ENCODE data around the gene LRRC10B.

Gene LRRC10B

GRCh38 chr11:61511383-61511782 is 2.8 kb downstream of the LRRC10B start:
- H3K27me3 Mint-ChIP-seq, result peaks cover 78% of the 10 kb centered on the region
- peaks cover 20% of the 10 kb centered on the region for H3K4me1 Mint-ChIP-seq
- no peaks in the 10 kb centered on the region for H3K9me3 Mint-ChIP-seq
- H3K27ac Mint-ChIP-seq, result peak overlapping the region in 1 of 2 donors; percentile 43
- ATAC-seq, result no peak
- no peak overlapping the region for H3K4me3 Mint-ChIP-seq
- DNase-seq, result no peak

DNA sequence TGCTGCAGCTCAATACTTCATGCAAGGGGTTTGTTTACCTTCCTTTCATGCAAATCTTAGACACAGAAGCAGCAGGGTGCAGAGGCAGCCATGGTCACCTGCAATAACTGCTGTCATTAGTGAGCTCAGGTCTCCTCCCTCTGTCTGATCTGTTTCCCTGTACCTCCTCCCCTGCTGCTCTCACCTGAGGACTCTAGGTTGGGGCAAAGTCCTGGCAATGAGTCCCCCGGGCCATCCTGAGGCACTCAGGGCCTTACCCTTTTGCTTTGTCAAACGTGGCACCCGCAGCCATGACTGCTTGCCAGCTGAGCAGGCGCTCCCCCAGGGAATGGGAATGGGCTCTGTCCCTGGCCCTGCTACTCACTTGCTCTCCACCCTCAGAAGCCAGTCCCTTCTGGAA is 3.9 kb downstream of the LRRC10B start:
- ATAC-seq (no peak), DNase-seq (no peak)
- Mint-ChIP-seq H3K9me3 (no peaks in the 10 kb centered on the region), H3K27ac (no peak overlapping the region), H3K4me3 (no peak overlapping the region), H3K27me3 (peaks cover 78% of the 10 kb centered on the region), H3K4me1 (peaks cover 30% of the 10 kb centered on the region)

DNA sequence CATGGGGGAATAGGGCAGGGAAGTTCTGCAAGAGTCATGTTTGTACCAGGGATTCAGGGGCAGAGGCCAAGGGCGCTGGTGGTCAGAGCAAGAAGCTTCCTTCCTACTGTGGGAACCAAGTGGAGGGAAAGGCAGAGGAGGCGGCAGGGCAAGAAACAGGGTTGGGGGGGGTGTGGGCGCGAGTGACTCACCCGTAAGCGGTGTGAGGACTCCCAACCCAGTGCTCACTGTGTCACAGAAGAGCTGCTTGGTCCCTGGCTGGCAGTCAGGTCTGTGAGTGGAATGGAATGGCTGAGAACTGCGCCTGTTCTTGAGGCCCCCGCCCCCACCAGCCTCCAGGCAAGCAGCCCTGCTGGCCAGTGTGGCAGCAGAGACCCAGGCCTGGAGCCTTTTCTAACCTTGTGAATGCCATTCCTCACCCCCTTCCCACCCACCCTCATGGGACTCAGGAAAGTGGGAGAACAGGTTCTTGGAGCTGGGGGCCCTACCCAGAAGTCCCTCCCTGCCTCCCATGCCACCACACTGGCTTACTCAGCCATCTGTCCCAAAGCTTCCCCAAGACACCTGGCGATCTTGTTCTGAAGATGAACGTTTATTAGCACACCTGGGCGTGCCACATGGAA is 4.7 kb downstream of the LRRC10B start:
- peaks cover 77% of the 10 kb centered on the region for H3K27me3 Mint-ChIP-seq
- no peaks in the 10 kb centered on the region for H3K9me3 Mint-ChIP-seq
- ATAC-seq (no peak), DNase-seq (no peak)
- peak overlapping the region in 1 of 2 donors; percentile 0 for H3K27ac Mint-ChIP-seq
- H3K4me3 Mint-ChIP-seq, result no peak overlapping the region
- H3K4me1 Mint-ChIP-seq, result peaks cover 24% of the 10 kb centered on the region

DNA sequence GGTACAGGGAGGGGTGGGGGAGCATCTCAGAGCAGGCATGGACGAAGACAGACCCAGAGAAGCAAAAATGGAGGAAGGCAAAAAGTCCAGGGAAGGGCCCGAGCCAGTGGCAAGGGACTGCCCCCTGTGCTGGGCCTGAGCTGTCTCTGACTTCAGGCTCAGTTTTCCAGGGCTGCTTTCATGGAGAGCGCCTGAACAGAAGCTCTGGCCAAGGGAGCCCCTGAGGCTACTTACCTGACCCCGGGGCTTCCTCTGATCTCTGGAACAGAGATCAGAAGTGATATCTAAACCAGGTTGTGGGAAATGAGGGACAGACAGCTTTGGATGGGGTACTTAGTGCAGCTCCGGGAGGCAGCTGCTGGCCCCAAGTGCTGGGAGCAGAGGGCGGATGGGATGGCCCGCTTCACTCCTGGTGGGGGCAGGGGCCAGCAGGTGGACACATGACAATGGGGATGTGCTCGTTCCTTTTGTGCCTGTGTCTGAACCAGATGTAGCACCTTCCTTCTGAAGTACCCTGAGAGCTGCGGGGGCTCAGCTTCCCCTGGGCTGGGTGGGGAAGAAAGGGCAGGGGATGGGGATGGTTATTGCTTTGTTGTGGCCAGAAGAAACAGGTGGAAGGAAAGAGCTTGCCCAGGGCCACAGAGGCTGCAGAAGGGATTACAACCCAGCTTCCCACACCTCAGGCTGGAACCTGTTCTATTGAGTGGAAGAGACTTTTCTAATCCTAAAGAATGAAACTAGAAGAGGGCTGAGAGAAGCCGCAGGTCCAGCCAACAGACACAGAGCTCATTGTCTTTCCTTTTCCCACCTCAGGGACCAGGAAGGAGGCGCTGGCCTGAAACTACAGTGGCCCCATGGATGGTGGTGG is 5.7 kb downstream of the LRRC10B start:
- peaks cover 18% of the 10 kb centered on the region for H3K4me1 Mint-ChIP-seq
- H3K9me3 Mint-ChIP-seq, result no peaks in the 10 kb centered on the region
- H3K27me3 Mint-ChIP-seq, result peaks cover 80% of the 10 kb centered on the region
- DNase-seq, result no peak
- H3K27ac Mint-ChIP-seq, result peak overlapping the region; percentile 15 to 91
- ATAC-seq, result no peak
- H3K4me3 Mint-ChIP-seq, result no peak overlapping the region

GRCh38 chr11:61515686-61516085 is 7.1 kb downstream of the LRRC10B start:
- peaks cover 17% of the 10 kb centered on the region for H3K4me1 Mint-ChIP-seq
- H3K27me3 Mint-ChIP-seq, result peaks cover 66% of the 10 kb centered on the region
- H3K9me3 Mint-ChIP-seq, result no peaks in the 10 kb centered on the region
- DNase-seq (no peak), ATAC-seq (no peak)
- H3K27ac Mint-ChIP-seq, result peak overlapping the region in 1 of 2 donors; percentile 48
- no peak overlapping the region for H3K4me3 Mint-ChIP-seq

- Mint-ChIP-seq H3K4me1 (peaks cover 17% of the 10 kb centered on the region), H3K27me3 (peaks cover 61% of the 10 kb centered on the region)
These were observed 7.6 kb downstream of the LRRC10B start for GRCh38 chr11:61516191-61516590.

GRCh38 chr11:61516675-61517572 is 8.4 kb downstream of the LRRC10B start:
- peak; percentile 63 for ATAC-seq
- Mint-ChIP-seq H3K27me3 (peaks cover 54% of the 10 kb centered on the region), H3K9me3 (no peaks in the 10 kb centered on the region), H3K4me3 (peak overlapping the region; percentile 43 to 60), H3K27ac (no peak overlapping the region), H3K4me1 (peaks cover 17% of the 10 kb centered on the region)
- DNase-seq, result peak; percentile 61 to 70

More at GRCh38 chr11:61516191-61516590, 7.6 kb downstream of the LRRC10B start:
- DNase-seq (no peak), ATAC-seq (peak; percentile 5)
- H3K27ac Mint-ChIP-seq, result no peak overlapping the region
- H3K9me3 Mint-ChIP-seq, result no peaks in the 10 kb centered on the region
- H3K4me3 Mint-ChIP-seq, result peak overlapping the region in 1 of 2 donors; percentile 24

- H3K4me3 Mint-ChIP-seq, result no peak overlapping the region
- ATAC-seq (peak; percentile 31), DNase-seq (no peak)
- H3K27me3 Mint-ChIP-seq, result peaks cover 42% of the 10 kb centered on the region
- peaks cover 17% of the 10 kb centered on the region for H3K4me1 Mint-ChIP-seq
- H3K27ac Mint-ChIP-seq, result peak overlapping the region in 1 of 2 donors; percentile 49
- no peaks in the 10 kb centered on the region for H3K9me3 Mint-ChIP-seq
These were observed 9.7 kb downstream of the LRRC10B start for GRCh38 chr11:61518032-61518795.

GRCh38 chr11:61522881-61523280 is 14.3 kb downstream of the LRRC10B start:
- peak overlapping the region in 1 of 2 donors; percentile 39 for H3K27ac Mint-ChIP-seq
- ATAC-seq, result no peak
- no peak overlapping the region for H3K4me3 Mint-ChIP-seq
- H3K9me3 Mint-ChIP-seq, result no peaks in the 10 kb centered on the region
- H3K4me1 Mint-ChIP-seq, result no peaks in the 10 kb centered on the region
- peaks cover 37% of the 10 kb centered on the region for H3K27me3 Mint-ChIP-seq
- DNase-seq, result no peak

DNA sequence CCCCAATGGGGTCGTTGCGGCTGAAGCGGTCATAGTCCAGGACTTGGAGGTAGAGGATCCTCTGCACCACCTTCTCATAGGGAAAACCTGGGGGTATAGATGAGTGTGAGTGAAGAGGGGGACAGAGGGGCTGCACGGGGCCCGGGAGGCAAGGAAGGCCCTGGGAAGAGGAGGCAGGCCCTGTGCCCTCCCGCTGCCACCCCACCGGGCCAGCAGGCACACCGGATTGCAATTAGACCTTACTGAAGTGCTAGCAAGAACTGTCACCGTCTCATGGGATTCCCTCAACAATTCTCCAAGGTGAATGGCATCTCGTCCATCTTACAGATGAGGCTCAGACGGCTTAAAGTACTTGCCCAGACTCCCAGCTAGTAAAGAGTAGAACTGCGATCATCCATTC is 15.9 kb downstream of the LRRC10B start:
- peaks cover 42% of the 10 kb centered on the region for H3K27me3 Mint-ChIP-seq
- no peak overlapping the region for H3K4me3 Mint-ChIP-seq
- ATAC-seq (no peak), DNase-seq (no peak)
- no peaks in the 10 kb centered on the region for H3K4me1 Mint-ChIP-seq
- H3K9me3 Mint-ChIP-seq, result no peaks in the 10 kb centered on the region
- H3K27ac Mint-ChIP-seq, result no peak overlapping the region

DNA sequence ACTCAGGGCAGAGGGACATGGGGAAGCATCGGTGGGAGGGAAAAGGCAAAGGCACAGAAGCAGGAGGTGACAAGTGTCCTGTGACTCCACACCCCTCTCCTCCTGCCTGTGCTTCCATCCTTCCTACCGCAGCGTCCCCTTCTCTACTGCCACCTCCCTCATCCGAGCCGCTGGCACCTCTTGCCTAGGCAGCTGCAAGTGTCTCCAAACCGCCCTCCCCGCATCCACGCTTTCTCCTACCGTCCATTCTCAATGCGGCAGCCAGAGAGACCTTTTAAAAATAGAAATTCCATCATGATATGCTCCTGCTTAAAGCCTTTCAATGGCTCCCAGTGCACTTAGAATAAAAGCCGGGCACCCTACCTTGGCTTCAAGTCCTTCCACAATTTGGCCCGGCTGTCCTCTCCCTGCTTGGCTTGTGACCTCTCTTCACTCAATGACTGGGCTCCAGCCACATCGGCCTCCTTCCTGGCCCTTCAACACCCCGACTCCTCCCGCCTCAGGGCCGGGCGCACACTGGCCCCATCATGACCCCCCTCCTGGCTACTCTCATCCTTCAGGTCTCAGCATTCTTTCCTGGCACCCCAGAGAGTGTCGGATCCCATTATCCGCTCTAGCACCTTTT is 16.5 kb downstream of the LRRC10B start:
- Mint-ChIP-seq H3K27me3 (peaks cover 43% of the 10 kb centered on the region), H3K27ac (peak overlapping the region in 1 of 2 donors; percentile 27), H3K4me1 (no peaks in the 10 kb centered on the region), H3K9me3 (no peaks in the 10 kb centered on the region), H3K4me3 (no peak overlapping the region)
- no peak for DNase-seq
- no peak for ATAC-seq

DNA sequence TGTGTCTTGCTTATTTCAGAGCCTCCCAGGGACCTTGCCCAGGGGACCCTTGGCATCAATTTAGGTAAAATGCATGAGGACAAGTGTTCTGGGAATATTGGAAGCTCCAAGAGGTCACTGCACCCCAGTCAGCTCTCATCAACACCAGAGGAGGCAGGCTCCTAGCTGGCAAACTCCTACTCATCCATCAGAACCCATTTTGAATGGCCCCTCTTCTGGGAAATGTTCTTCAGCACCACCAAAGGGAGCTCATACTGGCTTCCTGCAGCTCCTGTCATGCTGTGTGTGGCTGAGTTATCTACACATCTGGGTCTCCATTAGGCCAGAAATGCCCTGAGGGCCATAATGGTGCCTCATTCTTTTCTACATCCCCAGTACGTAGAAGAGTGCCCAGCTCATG is 17.7 kb downstream of the LRRC10B start:
- H3K27me3 Mint-ChIP-seq, result peaks cover 43% of the 10 kb centered on the region
- no peaks in the 10 kb centered on the region for H3K9me3 Mint-ChIP-seq
- DNase-seq (no peak), ATAC-seq (no peak)
- no peak overlapping the region for H3K27ac Mint-ChIP-seq
- no peak overlapping the region for H3K4me3 Mint-ChIP-seq
- peaks cover 3% of the 10 kb centered on the region for H3K4me1 Mint-ChIP-seq

GRCh38 chr11:61526956-61527731 is 18.6 kb downstream of the LRRC10B start:
- no peak overlapping the region for H3K27ac Mint-ChIP-seq
- no peak overlapping the region for H3K4me3 Mint-ChIP-seq
- DNase-seq, result no peak
- peaks cover 43% of the 10 kb centered on the region for H3K27me3 Mint-ChIP-seq
- no peak for ATAC-seq
- peaks cover 5% of the 10 kb centered on the region for H3K4me1 Mint-ChIP-seq
- no peaks in the 10 kb centered on the region for H3K9me3 Mint-ChIP-seq

DNA sequence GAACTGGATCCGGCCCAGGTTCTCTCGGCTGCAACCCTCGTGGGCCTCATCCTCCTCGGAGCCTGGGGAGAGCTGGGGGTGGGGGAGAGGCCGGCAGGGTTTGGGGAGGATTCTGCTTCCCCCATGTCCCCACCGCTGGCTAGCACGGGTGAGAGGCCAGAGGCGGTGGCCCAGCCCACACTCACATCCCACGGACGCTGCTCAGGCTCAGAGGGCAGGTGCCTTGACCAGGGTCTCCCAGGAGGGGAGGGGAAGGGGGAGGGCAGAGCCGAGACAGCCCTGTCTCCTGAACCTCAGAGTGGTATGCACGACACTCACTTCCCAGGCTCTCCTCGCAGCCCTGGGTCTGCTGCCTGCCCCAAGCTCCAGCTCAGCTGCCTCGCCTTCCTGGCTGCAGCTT is 19.6 kb downstream of the LRRC10B start:
- ATAC-seq (no peak), DNase-seq (no peak)
- H3K9me3 Mint-ChIP-seq, result no peaks in the 10 kb centered on the region
- H3K4me1 Mint-ChIP-seq, result peaks cover 5% of the 10 kb centered on the region
- H3K27ac Mint-ChIP-seq, result no peak overlapping the region
- no peak overlapping the region for H3K4me3 Mint-ChIP-seq
- H3K27me3 Mint-ChIP-seq, result peaks cover 47% of the 10 kb centered on the region
